ENCODE results near the gene ANKRD22.

Gene ANKRD22

GRCh38 chr10:88851706-88852105, at the start of gene ANKRD22:
Gene ANKRD22 (minus strand): TSS chr10:88851844. CDS start chr10:88851607, 237 bp downstream.
- Histone ChIP-seq H3K4me1 (ENCODE audit: control insufficient read depth, insufficient read depth, low read length, unreplicated experiment) (peaks cover 17% of the 10 kb centered on the region), H2AFZ (ENCODE audit: low read length, unreplicated experiment) (no peak within 1 kb of the TSS), H3K4me3 (ENCODE audit: low read depth, low read length) (no peak within 1 kb of the TSS), H3K27me3 (ENCODE audit: insufficient read depth, low read length) (no peaks in the 10 kb centered on the region), H3K27ac (ENCODE audit: low read depth, low read length) (no peak within 1 kb of the TSS), H3K36me3 (ENCODE audit: insufficient read depth, low read length) (no peaks in the 10 kb centered on the region), H3K79me2 (ENCODE audit: control insufficient read depth, insufficient read depth, low read length, unreplicated experiment) (no peaks in the 10 kb centered on the region)

GRCh38 chr10:88899886-88900285, 48.2 kb upstream of the ANKRD22 start:
- Histone ChIP-seq H3K4me3 (ENCODE audit: low read depth, low read length) (no peak overlapping the region), H3K27ac (ENCODE audit: low read depth, low read length) (no peak overlapping the region)

GRCh38 chr10:88898727-88899126, 47.1 kb upstream of the ANKRD22 start:
- Histone ChIP-seq H3K4me1 (ENCODE audit: control insufficient read depth, insufficient read depth, low read length, unreplicated experiment) (peaks cover 49% of the 10 kb centered on the region), H3K27ac (ENCODE audit: low read depth, low read length) (no peak overlapping the region), H3K79me2 (ENCODE audit: control insufficient read depth, insufficient read depth, low read length, unreplicated experiment) (peaks cover 35% of the 10 kb centered on the region), H3K36me3 (ENCODE audit: insufficient read depth, low read length) (0 out of 2 replicates have a peak, but pooled peaks cover 4% of the 10 kb centered on the region), H2AFZ (ENCODE audit: low read length, unreplicated experiment) (no peak overlapping the region), H3K27me3 (ENCODE audit: insufficient read depth, low read length) (no peaks in the 10 kb centered on the region), H3K4me3 (ENCODE audit: low read depth, low read length) (no peak overlapping the region)

More at GRCh38 chr10:88899886-88900285, 48.2 kb upstream of the ANKRD22 start:
- Histone ChIP-seq H3K27me3 (ENCODE audit: insufficient read depth, low read length) (no peaks in the 10 kb centered on the region), H3K79me2 (ENCODE audit: control insufficient read depth, insufficient read depth, low read length, unreplicated experiment) (peaks cover 34% of the 10 kb centered on the region), H3K36me3 (ENCODE audit: insufficient read depth, low read length) (0 out of 2 replicates have a peak, but pooled peaks cover 8% of the 10 kb centered on the region), H2AFZ (ENCODE audit: low read length, unreplicated experiment) (no peak overlapping the region), H3K4me1 (ENCODE audit: control insufficient read depth, insufficient read depth, low read length, unreplicated experiment) (peaks cover 44% of the 10 kb centered on the region)

GRCh38 chr10:88896994-88897853, 45.6 kb upstream of the ANKRD22 start:
- no peaks in the 10 kb centered on the region for H3K27me3 ChIP-seq (ENCODE audit: insufficient read depth, low read length)
- 0 out of 2 replicates have a peak, but pooled peaks cover 3% of the 10 kb centered on the region for H3K36me3 ChIP-seq (ENCODE audit: insufficient read depth, low read length)
- peak overlapping the region; percentile 6; the same call in 1 of the 2 replicates for H3K27ac ChIP-seq (ENCODE audit: low read depth, low read length)
- no peak overlapping the region for H3K4me3 ChIP-seq (ENCODE audit: low read depth, low read length)
- peaks cover 43% of the 10 kb centered on the region for H3K79me2 ChIP-seq (ENCODE audit: control insufficient read depth, insufficient read depth, low read length, unreplicated experiment)
- H2AFZ ChIP-seq (ENCODE audit: low read length, unreplicated experiment), result no peak overlapping the region
- H3K4me1 ChIP-seq (ENCODE audit: control insufficient read depth, insufficient read depth, low read length, unreplicated experiment), result peaks cover 60% of the 10 kb centered on the region

GRCh38 chr10:88896372-88896993, 44.8 kb upstream of the ANKRD22 start:
- Histone ChIP-seq H2AFZ (ENCODE audit: low read length, unreplicated experiment) (no peak overlapping the region), H3K36me3 (ENCODE audit: insufficient read depth, low read length) (no peaks in the 10 kb centered on the region), H3K4me3 (ENCODE audit: low read depth, low read length) (no peak overlapping the region), H3K79me2 (ENCODE audit: control insufficient read depth, insufficient read depth, low read length, unreplicated experiment) (peaks cover 45% of the 10 kb centered on the region), H3K4me1 (ENCODE audit: control insufficient read depth, insufficient read depth, low read length, unreplicated experiment) (peaks cover 55% of the 10 kb centered on the region), H3K27me3 (ENCODE audit: insufficient read depth, low read length) (no peaks in the 10 kb centered on the region), H3K27ac (ENCODE audit: low read depth, low read length) (peak overlapping the region; percentile 6; the same call in 1 of the 2 replicates)

GRCh38 chr10:88895250-88895649, 43.6 kb upstream of the ANKRD22 start:
- Histone ChIP-seq H2AFZ (ENCODE audit: low read length, unreplicated experiment) (no peak overlapping the region), H3K79me2 (ENCODE audit: control insufficient read depth, insufficient read depth, low read length, unreplicated experiment) (peaks cover 52% of the 10 kb centered on the region), H3K27me3 (ENCODE audit: insufficient read depth, low read length) (no peaks in the 10 kb centered on the region), H3K27ac (ENCODE audit: low read depth, low read length) (no peak overlapping the region), H3K4me1 (ENCODE audit: control insufficient read depth, insufficient read depth, low read length, unreplicated experiment) (peaks cover 54% of the 10 kb centered on the region), H3K4me3 (ENCODE audit: low read depth, low read length) (no peak overlapping the region), H3K36me3 (ENCODE audit: insufficient read depth, low read length) (no peaks in the 10 kb centered on the region)

GRCh38 chr10:88893611-88894010, 42.0 kb upstream of the ANKRD22 start:
- peaks cover 67% of the 10 kb centered on the region for H3K4me1 ChIP-seq (ENCODE audit: control insufficient read depth, insufficient read depth, low read length, unreplicated experiment)
- H3K27ac ChIP-seq (ENCODE audit: low read depth, low read length), result peak overlapping the region; percentile 34; the same call in 1 of the 2 replicates
- no peak overlapping the region for H2AFZ ChIP-seq (ENCODE audit: low read length, unreplicated experiment)
- peaks cover 60% of the 10 kb centered on the region for H3K79me2 ChIP-seq (ENCODE audit: control insufficient read depth, insufficient read depth, low read length, unreplicated experiment)
- H3K27me3 ChIP-seq (ENCODE audit: insufficient read depth, low read length), result no peaks in the 10 kb centered on the region
- no peaks in the 10 kb centered on the region for H3K36me3 ChIP-seq (ENCODE audit: insufficient read depth, low read length)
- peak overlapping the region; percentile 14; the same call in 1 of the 2 replicates for H3K4me3 ChIP-seq (ENCODE audit: low read depth, low read length)

GRCh38 chr10:88892222-88892967, 40.8 kb upstream of the ANKRD22 start:
- H2AFZ ChIP-seq (ENCODE audit: low read length, unreplicated experiment), result no peak overlapping the region
- H3K79me2 ChIP-seq (ENCODE audit: control insufficient read depth, insufficient read depth, low read length, unreplicated experiment), result peaks cover 63% of the 10 kb centered on the region
- peaks cover 64% of the 10 kb centered on the region for H3K4me1 ChIP-seq (ENCODE audit: control insufficient read depth, insufficient read depth, low read length, unreplicated experiment)
- peak overlapping the region; percentile 34 for H3K27ac ChIP-seq (ENCODE audit: low read depth, low read length)
- no peaks in the 10 kb centered on the region for H3K27me3 ChIP-seq (ENCODE audit: insufficient read depth, low read length)
- H3K4me3 ChIP-seq (ENCODE audit: low read depth, low read length), result no peak overlapping the region
- no peaks in the 10 kb centered on the region for H3K36me3 ChIP-seq (ENCODE audit: insufficient read depth, low read length)

GRCh38 chr10:88890681-88891381, 39.2 kb upstream of the ANKRD22 start:
- Histone ChIP-seq H2AFZ (ENCODE audit: low read length, unreplicated experiment) (no peak overlapping the region), H3K27me3 (ENCODE audit: insufficient read depth, low read length) (no peaks in the 10 kb centered on the region), H3K4me1 (ENCODE audit: control insufficient read depth, insufficient read depth, low read length, unreplicated experiment) (peaks cover 61% of the 10 kb centered on the region), H3K4me3 (ENCODE audit: low read depth, low read length) (no peak overlapping the region), H3K27ac (ENCODE audit: low read depth, low read length) (no peak overlapping the region; the same call in 1 of the 2 replicates), H3K79me2 (ENCODE audit: control insufficient read depth, insufficient read depth, low read length, unreplicated experiment) (peaks cover 66% of the 10 kb centered on the region), H3K36me3 (ENCODE audit: insufficient read depth, low read length) (no peaks in the 10 kb centered on the region)
